Left renal cortex interstitium (tissue), 4 donors: ENCODE data around the gene SNX8. TPM values are rescaled to one million over a fixed set of nuclear protein-coding genes. Genes with fewer than 3 reads are reported as not detected.
A peak's percentile ranks its signal among the peaks of the same experiment; 100 is the strongest.
"Not testable (repeated sequence)": the region's sequence is repeated elsewhere in the genome, so short reads cannot be mapped to it uniquely, and the experiment has no call there.

Experiments used
- DNase-seq, 4 donors: peaks; one replicate each; pipeline ENCODE4 v3.0.0-alpha.2; 2013; ENCODE audit warnings: low read depth in 4 of 4, low spot score in 2 of 4, missing footprints in 1 of 4
- polyA plus RNA-seq, 4 donors: library from polyadenylated mRNA; unstranded; fragments of 120-200 nt; gene quantifications; one replicate each; pipeline ENCODE4 v1.2.1, GENCODE V29; 2013; ENCODE audit not compliant: insufficient read length in 4 of 4

SNX8 gene
- polyA plus RNA-seq: 10 to 100 TPM; 33.0 to 38.1 (median 35.9) TPM

GRCh38 chr7:2314209-2314955 is at the start of gene SNX8:
TSS of gene SNX8 (minus strand) at chr7:2314441. CDS start at chr7:2314421, 20 bp downstream.
- DNase-seq: peak in 3 of 4 donors; percentile 51 to 61 (median 54)

- no peak for DNase-seq
Measured at GRCh38 chr7:2362385-2363088, 48.3 kb upstream of the SNX8 start.

- no peak for DNase-seq
Measured at GRCh38 chr7:2360796-2361195, 46.6 kb upstream of the SNX8 start.

- no peak for DNase-seq
Measured at GRCh38 chr7:2359610-2360009, 45.4 kb upstream of the SNX8 start.

GRCh38 chr7:2358968-2359527 is 44.8 kb upstream of the SNX8 start:
- DNase-seq: no peak

GRCh38 chr7:2357571-2357970 is 43.3 kb upstream of the SNX8 start:
- DNase-seq: no peak

GRCh38 chr7:2357165-2357564 is 42.9 kb upstream of the SNX8 start:
- no peak for DNase-seq

GRCh38 chr7:2355705-2356008 is 41.4 kb upstream of the SNX8 start:
- DNase-seq: no peak

GRCh38 chr7:2354939-2355704 is 40.9 kb upstream of the SNX8 start:
- DNase-seq: no peak

- DNase-seq: peak; percentile 89 to 100 (median 98)
Measured at GRCh38 chr7:2354186-2354938, 40.1 kb upstream of the SNX8 start, which contains the start of gene EIF3B. TSS of gene EIF3B (plus strand) at chr7:2354827. CDS start at chr7:2354922, 95 bp downstream.

- peak in 1 of 4 donors; percentile 80 for DNase-seq
Measured at GRCh38 chr7:2353936-2354185, 39.6 kb upstream of the SNX8 start.

GRCh38 chr7:2353113-2353935 is 39.1 kb upstream of the SNX8 start:
- DNase-seq: no peak

- DNase-seq: no peak
Measured at GRCh38 chr7:2350861-2351260, 36.6 kb upstream of the SNX8 start.

- no peak for DNase-seq
Measured at GRCh38 chr7:2350055-2350454, 35.8 kb upstream of the SNX8 start.

- DNase-seq: not testable (repeated sequence)
Measured at GRCh38 chr7:2347351-2348063, 33.3 kb upstream of the SNX8 start.

- DNase-seq: no peak
Measured at GRCh38 chr7:2336626-2337299, 22.5 kb upstream of the SNX8 start.

- not testable (repeated sequence) for DNase-seq
Measured at GRCh38 chr7:2332606-2333231, 18.5 kb upstream of the SNX8 start.

- no peak for DNase-seq
Measured at GRCh38 chr7:2331707-2332106, 17.5 kb upstream of the SNX8 start.
